GM04503 (cell line): Measurements from ENCODE around the gene PPIF.

Experiments used
- DNase-seq: peaks from one replicate; pipeline ENCODE4 v3.0.0-alpha.2; 2012; ENCODE audit warnings: low read depth

The PPIF gene

DNA sequence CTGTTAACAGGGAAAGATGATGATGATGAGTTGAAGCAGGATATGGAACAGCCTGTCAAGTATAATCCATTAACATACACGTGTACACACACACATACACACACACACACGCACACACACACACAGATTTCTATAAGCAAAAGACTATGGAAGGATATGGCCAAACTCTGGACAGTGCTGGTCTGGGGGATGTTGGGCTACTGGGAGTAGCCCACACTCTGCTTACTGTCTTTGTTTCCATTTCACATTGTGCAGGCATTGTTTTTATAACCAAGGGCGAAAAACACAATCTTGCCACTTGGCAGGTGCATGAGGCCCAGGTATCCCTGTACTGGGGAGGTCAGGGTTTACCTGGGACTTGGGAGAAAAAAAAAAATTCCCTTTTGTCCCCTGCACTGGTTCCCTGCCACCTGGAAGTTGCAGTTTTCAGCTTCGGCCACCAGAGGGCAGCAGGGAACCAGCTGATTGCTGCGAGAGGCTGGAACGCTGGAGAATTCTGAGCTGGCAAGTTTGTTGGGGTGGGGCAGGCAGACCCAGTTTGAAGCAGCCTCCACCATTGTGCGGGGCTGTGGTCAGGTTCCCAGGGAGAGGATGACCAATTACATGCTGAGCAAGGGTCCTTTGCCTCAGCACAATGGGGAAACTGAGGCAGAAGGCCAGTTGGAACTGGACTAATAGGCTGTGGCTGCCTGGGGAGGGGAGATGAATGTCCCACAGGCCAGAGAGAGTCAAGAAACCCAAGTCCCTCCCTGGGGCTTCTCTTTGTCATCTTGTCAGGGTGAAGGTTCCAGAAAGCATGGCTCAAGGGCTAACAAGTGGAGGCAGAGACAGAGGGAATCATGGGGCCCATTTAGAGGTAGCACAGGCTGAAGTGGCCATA, 27.3 kb downstream of the PPIF start:
- no peak for DNase-seq

DNA sequence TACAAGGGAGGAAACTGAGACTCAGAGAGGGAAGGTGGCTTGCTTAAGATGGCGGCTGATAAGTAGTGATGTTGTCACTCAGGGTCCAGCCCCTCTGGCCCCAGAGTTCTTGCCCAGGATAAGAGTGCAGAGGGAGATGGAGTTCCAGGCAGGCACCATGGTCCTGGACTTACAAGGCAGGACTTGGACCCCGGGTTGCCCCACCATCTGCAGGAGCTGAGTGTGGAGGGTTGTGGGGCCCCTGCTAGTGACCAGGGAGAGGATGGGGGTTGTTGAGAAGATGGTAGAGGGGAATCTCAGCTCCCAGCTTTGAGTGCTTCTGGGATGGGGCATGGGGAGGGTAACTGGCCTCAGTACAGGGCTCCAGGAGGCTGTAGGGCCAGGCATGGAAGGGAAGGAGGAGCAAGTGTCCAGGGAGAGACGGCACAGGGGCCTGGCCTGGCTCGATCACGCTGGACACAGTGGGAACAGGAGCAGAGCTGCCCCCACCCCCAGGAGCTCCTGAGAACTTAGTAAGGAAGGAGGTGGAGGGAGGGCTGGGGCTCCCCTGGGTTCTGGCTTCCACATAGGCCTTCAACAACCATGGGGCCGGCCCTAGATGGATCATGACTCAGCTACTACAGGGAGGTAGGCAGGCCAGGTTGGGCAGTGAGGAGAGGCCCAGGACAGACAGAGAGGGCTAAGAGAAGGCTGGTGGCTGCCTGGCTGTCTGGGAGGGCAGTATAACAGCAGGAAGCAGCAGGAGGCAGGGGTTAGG, 28.2 kb downstream of the PPIF start:
- DNase-seq: no peak

DNA sequence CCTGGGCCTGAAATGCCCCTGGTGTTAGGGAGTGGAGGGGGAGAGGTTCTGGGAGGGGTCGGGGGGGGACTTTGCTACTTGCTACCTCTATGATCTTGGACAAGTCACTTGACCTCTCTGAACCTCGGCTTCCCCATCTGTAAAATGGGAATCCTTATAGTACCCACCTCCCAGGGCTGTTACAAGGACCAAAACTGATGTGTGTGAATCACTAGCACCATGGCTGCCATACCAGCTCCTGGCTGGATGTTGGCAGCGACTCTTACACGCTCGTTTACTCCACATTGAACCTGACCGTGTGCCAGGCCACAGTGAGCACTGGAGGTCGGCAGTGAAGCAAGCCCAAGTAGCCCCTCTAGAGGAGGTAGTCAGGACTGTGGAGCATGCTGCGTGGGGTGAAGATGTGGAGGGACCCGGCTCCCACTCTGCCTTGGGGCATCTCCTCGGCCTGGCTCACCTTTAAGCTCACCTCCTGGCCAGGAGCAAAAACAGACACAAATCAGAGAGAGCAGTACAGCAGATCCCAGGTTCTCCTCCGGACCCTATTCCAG, 28.9 kb downstream of the PPIF start:
- DNase-seq: no peak

DNA sequence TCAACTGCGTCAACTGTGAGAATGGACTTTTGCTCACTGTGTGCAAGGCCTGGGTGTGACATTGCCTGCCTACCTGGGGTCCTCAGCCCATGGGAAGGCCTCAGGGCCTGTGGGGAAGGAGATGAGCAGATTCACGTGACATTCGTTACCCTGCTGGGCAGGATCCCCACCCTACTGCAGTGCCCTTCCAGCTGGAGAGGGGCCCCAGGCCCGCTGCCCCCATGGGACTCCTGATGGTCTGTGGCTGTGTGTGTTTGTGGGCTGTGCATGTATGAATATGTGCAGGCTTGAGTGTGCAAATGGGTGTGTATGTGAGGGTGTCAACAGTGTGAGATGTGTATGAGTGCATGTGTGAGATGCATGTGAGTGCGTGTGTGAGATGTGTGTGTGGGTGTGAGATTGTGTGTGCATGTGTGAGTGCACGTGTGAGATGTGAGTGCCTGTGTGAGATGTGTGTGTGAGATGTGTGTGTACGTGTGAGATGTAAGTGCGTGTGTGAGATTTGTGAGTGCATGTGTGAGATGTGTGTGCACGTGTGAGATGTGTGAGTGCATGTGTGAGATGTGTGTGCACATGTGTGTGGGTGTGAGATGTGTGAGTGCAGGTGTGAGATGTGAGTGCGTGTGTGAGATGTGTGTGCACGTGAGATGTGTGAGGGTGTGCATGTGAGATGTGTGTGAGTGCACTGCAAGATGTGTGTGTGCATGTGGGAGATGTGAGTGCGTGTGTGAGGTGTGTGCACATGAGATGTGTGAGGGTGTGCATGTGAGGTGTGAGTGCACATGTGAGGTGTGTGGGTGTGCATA, 29.7 kb downstream of the PPIF start:
- no peak for DNase-seq

DNA sequence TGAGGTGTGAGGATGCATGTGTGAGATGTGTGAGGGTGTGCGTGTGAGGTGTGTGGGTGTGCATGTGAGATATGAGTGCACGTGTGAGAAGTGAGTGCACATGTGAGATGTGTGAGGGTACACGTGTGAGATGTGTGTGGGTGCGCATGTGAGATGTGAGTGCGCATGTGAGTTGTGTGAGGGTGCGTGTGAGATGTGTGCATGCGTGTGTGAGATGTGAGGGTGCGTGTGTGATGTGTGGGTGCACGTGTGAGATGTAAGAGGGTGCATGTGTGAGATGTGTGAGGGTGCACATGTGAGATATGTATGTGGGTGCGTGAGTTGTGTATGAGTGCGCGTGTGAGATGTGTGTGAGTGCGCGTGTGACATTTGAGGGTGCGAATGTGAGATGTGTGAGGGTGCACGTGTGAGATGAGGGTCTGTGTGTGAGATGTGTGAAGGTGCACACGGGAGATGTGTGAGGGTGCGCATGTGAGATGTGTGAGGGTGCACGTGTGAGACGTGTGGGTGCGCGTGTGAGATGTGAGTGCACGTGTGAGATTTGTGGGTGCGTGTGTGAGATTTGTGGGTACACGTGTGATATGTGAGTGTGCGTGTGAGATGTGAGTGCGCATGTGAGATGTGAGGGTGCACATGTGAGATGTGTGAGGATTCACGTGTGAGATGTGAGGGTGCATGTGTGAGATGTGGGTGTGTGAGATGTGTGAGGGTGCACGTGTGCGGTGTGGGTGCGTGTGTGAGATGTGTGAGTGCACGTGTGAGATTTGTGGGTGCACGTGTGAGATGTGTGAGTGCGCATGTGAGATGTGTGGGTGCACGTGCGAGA, 30.5 kb downstream of the PPIF start:
- no peak for DNase-seq

DNA sequence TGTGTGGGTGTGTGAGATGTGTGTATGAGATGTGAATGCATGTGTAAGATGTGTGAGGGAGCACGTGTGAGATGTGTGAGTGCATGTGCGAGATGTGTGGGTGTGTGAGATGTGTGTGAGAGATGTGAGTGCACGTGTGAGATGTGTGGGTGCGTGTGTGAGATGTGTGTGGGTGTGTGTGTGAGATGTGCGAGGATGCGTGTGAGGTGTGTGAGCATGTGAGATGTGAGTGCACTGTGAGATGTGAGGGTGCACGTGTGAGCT, 31.0 kb downstream of the PPIF start:
- DNase-seq: no peak

DNA sequence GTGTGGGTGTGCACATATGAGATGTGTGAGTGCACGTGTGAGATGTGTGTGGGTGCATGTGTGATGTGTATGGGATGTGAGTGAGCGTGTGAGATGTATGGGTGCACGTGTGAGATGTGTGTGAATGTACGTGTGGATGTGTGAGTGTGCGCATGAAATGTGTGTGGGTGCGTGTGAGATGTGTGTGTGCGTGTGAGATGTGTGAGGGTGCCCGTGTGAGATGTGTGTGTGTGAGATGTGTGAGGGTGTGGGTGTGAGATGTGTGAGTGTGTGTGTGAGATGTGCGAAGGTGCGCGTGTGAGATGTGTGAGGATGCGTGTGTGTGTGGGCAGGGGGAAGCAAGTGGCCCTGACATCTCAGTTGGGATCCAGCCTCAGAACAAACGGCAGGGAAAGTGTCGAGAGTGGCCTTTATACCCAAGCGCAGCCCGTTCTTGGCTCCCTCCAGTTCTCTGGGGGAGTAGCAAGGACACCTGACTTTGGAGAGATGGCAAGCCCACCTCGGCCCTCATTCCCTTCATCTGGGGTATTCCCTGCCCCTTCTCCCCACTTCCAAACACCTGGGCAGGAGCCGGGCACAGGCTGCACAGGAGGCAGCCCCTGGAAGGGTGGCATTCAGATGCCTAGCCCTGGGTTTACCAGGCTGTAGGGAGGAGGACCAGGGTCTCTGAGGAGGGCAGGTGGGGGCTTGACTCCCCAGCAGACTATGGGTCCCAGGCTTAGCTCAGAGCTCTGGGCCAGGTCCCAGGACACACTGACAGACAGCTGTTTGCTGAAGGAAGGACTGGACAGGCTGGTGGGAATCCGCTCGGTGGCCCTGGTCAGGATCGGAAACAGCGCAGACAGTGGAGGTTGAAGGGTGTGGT, 31.6 kb downstream of the PPIF start:
- no peak for DNase-seq

DNA sequence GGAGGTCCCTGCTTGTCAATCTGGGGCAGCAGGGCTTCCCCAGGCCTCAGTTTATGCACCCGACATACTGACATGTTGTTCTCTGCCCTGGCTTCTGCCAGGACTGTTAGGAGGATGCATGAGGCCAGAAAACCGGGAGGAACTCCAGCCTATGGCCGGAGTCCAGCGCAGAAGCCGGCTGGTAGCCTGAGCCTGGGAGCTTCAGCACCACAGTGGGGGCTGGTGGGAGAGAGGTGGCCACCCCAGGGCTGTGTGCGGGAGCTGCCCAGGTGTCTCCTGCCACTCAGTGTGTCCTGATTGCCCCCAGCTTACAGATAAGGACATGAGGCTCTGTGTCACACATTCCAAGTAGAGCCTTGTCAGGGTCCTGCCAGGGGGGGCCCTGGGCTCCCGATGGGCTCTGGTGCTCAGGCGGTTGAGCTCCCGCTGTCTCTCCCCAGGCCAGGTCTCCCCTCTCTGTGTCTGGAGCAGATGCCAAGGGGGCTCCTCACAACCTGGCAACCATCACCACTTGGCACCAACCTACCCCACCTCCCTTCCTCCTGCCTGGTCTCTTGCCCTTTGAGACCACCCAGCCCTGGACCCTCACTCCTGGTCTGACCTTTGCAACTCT, 32.3 kb downstream of the PPIF start:
- no peak for DNase-seq

DNA sequence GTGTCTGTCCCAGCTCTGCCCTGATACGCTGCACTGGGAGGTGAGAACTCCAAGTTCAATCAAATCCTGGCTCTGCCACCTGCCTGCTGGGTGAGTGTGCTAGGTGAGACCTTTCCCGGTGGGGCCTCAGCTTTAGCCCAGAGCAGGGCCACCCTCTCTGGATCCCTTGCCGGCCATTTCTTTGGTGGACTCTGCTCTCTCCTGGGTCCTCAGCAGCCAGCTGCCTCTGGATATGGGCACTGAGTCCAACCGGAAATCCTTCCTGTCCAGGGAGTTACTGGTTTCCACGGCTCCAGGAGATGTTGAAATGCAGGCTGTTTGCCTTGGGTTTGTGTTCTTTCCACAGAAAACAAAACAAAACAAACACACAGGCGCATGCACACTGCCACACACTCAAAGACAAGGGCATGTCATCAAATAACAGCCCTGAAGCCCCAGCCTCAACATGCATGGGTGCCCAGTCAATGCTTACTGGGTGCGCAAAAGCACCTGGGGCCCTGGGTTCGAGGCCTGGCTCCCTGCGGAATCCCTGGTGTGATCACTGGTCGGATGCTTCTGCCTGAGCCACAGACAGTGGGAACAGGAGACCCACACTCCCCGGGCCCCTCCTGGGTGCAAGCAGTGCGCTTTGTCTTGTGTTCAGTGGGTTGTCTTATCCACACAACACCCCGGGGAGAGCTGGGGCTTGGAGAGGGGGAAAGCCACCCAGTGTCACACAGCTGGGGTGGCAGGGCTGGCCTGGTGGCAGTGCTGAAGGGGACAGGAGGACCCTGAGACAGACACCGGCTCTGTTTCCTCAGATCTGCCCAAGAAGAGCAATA, 33.1 kb downstream of the PPIF start:
- peak; percentile 79 for DNase-seq

DNA sequence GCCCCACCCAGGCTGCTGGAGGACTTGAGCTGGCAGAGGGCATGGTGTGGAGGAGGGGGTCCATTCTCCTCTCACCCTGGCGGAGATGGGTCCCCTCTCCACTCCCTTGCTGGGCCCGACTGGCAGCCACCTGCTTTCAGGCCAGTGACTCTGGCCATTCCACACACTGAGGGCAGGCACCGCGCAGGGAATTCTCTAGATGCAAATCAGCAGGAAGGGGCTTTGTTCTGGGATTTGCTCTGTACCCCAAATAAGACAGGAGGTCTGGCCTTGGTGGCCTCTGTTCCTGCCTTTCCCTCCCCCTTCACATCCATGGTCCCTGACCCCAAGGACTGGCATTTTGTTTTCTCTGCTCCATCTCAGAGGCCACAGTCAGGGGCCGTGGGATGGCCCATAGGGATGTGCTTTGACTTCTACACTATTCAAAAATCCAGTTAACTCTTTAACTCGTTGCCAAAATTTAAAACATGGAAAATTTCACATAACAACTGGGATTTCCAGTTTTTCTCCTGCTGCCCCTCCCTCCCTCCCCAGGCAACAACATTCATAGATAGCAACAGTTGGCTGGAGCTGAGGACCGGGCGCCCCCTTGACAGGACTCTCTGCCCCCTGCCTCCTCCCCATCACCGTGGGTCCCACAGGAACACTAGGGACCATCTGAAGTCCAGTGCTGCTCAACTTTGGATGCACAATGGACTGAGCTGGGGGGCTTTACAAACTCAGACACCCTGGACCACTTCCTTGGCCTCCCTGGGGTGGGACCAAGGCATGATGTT, 33.9 kb downstream of the PPIF start:
- DNase-seq: no peak

DNA sequence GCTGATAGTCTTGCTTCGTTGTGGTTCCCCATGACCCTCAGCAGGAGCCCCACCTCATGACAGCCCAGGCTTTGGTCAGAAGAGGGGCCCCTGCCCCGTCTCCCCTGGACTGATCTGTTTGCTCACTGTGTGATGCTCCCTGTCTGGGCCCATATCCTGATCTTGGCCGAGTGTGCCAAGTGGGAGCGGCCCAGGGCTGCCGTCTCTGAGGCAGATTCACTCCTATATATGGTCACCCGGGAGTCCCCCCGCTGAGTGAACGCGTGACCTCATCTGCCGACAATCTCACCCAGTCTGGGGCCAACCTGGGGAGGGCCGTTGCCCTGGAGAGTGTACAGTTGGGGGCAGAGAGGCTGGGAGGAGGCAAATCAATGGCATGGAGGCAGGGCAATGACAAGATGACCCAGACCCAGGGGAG, 34.5 kb downstream of the PPIF start:
- peak; percentile 81 for DNase-seq

DNA sequence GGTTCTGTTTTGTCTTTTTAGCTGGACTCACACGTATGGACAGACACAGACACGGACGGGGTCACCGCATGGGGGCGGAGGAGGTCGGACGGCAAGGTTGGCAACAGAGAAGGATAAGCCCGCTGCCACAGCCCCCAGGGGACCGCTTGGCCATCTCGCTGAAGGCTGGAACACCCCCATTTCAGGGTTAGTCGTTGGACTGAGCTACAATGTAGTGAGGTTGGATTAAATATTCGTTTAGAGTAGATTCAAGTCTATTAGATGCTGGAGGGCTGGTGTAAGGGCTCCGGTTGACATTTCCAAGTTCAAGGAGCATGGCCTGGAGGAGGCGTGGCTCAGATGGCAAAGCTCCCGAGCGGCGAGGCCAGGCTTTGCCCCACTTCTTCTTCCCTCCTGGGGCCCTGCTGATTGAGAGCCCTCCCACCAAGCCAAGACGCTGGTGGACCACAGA, 35.2 kb downstream of the PPIF start:
- no peak for DNase-seq

DNA sequence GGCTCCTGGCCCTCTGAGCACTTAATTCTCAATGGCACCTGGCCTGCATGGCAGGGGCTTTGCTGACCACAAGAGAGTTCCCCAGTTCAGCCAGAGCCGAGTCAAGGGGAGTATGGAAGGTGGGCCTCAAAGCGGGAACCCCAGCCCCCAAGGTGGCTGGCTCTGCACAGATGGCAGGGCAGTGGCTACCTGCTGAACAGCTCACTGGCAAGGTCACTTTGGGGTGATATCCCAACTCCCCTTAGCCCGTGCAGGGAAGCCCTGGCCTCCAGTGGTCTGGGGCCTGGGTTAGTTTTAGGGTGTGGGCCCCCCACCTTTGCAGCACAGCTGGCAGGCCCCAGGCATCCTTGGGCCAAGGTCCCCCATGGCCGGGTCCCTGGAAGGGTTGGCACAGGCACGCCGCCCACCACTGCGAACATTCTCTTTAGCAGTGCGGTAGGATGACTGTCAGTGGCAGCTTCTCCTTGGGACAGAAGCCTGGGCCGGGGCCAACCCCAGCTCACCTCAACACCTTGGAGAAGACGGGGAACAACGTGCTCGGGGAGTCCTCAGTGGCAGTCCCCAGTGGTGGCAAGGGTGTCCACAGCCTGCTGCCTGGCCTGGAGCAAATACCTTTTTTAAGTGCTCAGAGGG, 36.8 kb downstream of the PPIF start:
- DNase-seq: no peak

DNA sequence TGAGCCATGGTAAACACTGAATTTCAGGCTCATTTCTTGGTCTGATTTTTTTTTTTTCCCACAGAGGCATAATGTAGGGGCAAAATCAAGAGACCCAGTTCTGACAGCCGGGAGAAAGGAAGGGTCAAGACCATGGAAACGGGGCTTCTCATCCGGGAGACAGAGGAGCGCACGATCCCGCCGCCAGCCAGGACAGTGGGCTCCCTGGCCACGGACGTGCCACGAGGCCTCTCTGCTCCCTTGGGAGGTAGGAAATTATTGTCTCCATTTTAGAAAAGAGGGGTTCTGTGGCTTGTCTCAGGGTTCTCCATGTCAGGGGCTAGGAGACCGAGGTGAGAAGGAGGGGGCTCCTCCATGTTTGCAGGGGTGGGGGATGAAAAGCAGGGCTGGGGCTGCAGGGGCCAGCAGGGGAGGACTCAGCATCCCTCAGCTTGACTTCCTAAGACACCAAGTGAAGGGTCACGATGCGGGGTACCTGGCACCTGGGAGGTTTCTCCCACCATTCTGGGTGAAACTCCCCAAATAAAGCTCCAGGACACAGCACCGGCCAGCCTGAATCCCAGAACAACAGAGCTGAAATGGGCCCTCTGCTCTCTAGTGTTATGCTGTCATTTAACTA, 37.6 kb downstream of the PPIF start:
- no peak for DNase-seq

DNA sequence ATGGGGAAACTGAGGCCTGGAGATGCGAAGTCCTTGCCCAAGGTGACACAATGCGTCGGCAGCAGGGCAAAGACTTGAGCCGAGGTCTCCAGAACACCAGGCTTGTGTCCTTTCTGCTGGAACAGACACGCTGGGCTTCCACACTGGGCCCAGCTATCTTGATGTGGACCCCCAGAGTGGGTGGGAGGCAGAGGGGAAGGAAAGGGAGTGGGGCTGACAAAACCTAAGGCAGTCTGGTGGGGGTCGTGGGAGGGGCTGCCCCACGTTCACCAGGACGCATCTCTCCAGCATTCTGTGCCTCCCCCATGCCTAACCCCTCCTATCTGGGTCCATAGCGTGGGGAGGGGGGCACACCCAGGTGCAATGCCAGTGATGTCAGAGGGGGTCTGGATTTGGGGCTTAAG, 38.1 kb downstream of the PPIF start:
- DNase-seq: no peak

DNA sequence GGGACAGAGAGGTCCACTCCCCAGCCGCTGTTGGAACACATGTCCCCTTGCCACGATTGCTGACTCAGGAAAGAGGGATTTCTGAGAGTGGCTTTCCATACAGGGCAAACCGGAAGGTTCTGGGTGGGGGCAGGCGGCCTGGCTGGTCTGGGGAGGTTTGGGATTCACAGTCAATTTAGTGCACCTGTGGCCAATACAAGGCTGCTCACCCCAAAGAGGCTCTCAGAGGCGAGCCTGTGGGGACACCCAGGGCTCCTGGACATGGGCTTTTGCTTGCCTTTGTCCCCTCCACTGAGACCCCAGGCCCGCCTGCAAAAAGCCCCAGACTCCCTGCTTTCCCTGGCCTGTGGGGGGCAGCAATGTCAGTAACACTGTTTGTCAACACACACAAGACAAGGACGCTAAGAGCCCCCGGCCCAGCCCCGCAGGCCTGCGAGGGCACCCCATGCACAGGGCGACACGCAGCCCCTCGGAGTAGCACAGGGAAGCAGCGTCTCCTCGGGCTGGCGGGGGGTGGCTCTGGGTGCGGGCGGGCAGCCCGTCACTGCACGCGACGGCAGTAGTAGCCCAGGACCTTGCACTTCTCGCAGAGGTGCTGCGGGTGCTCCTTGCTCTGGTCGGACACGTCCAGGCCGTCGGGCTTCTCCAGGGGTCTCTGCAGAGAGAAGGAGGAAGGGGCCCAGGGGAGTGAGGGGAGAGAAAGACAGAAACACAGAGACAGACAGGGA, 38.7 kb downstream of the PPIF start:
- no peak for DNase-seq
